H1 (cell line): ENCODE data around the gene ARPIN. TPM values are rescaled to one million over a fixed set of nuclear protein-coding genes. Genes with fewer than 3 reads are reported as not detected.

Source experiments
- CTCF ChIA-PET: fragments of 300-600 bp; sonication (Branson Sonifier 250); formaldehyde crosslinking; loops from one replicate; lab custom pipeline; 2021; ENCODE audit not compliant: partially characterized antibody; lab: Charles Lee
- POLR2A ChIA-PET: fragments of 300-600 bp; sonication (Branson Sonifier 250); formaldehyde crosslinking; loops from one replicate; lab custom pipeline; 2021; ENCODE audit warnings: inconsistent platforms; ENCODE audit not compliant: partially characterized antibody; lab: Charles Lee
- DNase-seq, 2 experiments: peaks; one replicate each; pipeline versions ENCODE4 v3.0.0 to v3.0.0-alpha.2; 2010 to 2022; ENCODE audit warnings: low spot score in 2 of 2, low read depth in 1 of 2, mixed read lengths in 1 of 2
- FAIRE-seq: peaks from 2 replicates; lab custom pipeline; 2011; peaks lifted over from hg19 to GRCh38; lab: Jason Lieb, UNC
- H2AFZ ChIP-seq: 2 replicates; pipeline ENCODE4 v1.8.1; 2012; ENCODE audit warnings: low read length, inconsistent platforms
- H2AK5ac ChIP-seq: 2 replicates; pipeline ENCODE4 v1.6.1; 2013; ENCODE audit warnings: low read depth, low read length
- H2BK120ac ChIP-seq: replicated peaks from 2 replicates; pipeline ENCODE3; 2013; ENCODE audit warnings: low read depth, low read length, inconsistent platforms
- H2BK12ac ChIP-seq: 2 replicates; pipeline ENCODE4 v1.6.1; 2013; ENCODE audit warnings: low read depth, low read length
- H2BK15ac ChIP-seq: 2 replicates; pipeline ENCODE4 v1.6.1; 2013; ENCODE audit warnings: low read length
- H2BK20ac ChIP-seq: 2 replicates; pipeline ENCODE4 v1.6.1; 2013; ENCODE audit warnings: low read length
- H2BK5ac ChIP-seq: 2 replicates; pipeline ENCODE4 v1.6.1; 2013; ENCODE audit warnings: low read depth, low read length
- H3K14ac ChIP-seq: 2 replicates; pipeline ENCODE4 v1.6.1; 2013; ENCODE audit warnings: inconsistent platforms; ENCODE audit not compliant: insufficient read length
- H3K18ac ChIP-seq: 2 replicates; pipeline ENCODE4 v1.6.1; 2013; ENCODE audit warnings: low read length; ENCODE audit errors: extremely low read depth
- H3K23ac ChIP-seq: 2 replicates; pipeline ENCODE4 v1.6.1; 2013; ENCODE audit warnings: inconsistent platforms; ENCODE audit not compliant: insufficient read length
- H3K23me2 ChIP-seq: 2 replicates; pipeline ENCODE4 v1.6.1; 2013; ENCODE audit warnings: low read depth, low read length
- H3K27ac ChIP-seq: 2 replicates; pipeline ENCODE4 v1.6.1; 2011; ENCODE audit warnings: low read depth, low read length, inconsistent platforms
- H3K27me3 ChIP-seq, 4 experiments: replicated peaks in 1 of 4; 1 replicate in 1 of 4; 2 replicates in 3 of 4; pipeline versions ENCODE4 v1.6.1 to v1.8.1; 2011 to 2013; ENCODE audit warnings: low read length in 3 of 4, mild to moderate bottlenecking in 3 of 4, inconsistent platforms in 2 of 4, mixed read lengths in 2 of 4, moderate library complexity in 1 of 4; ENCODE audit not compliant: control insufficient read depth in 3 of 4, insufficient read depth in 3 of 4; ENCODE audit errors: extremely low read depth in 1 of 4
- H3K36me3 ChIP-seq, 4 experiments: 2 replicates each; pipeline versions ENCODE4 v1.6.1 to v1.8.1; 2011 to 2013; ENCODE audit warnings: mild to moderate bottlenecking in 4 of 4, low read length in 3 of 4, moderate library complexity in 2 of 4, control low read depth in 1 of 4, inconsistent platforms in 1 of 4; ENCODE audit not compliant: insufficient read depth in 4 of 4, control insufficient read depth in 2 of 4
- H3K4ac ChIP-seq: replicated peaks from 2 replicates; pipeline ENCODE3; 2013; ENCODE audit warnings: low read length, low read depth, mixed read lengths, inconsistent platforms; ENCODE audit not compliant: insufficient read length
- H3K4me1 ChIP-seq, 4 experiments: replicated peaks in 1 of 4; 1 replicate in 1 of 4; 2 replicates in 3 of 4; pipeline versions ENCODE4 v1.6.1 to v1.8.1; 2011 to 2013; ENCODE audit warnings: low read length in 3 of 4, inconsistent platforms in 2 of 4, mixed read lengths in 1 of 4; ENCODE audit not compliant: insufficient read depth in 4 of 4, control insufficient read depth in 3 of 4
- H3K4me2 ChIP-seq, 2 experiments: 2 replicates each; pipeline versions ENCODE4 v1.6.1 to v1.8.1; 2011 to 2013; ENCODE audit warnings: low read depth in 2 of 2, low read length in 2 of 2, control low read depth in 1 of 2, inconsistent platforms in 1 of 2, mild to moderate bottlenecking in 1 of 2; ENCODE audit not compliant: insufficient read depth in 1 of 2
- H3K4me3 ChIP-seq, 4 experiments: fragments of 200-600, 300-600 bp in 1 of 4; sonication (generic), shearing (Covaris generic), sonication (Bioruptor Twin) in 1 of 4; 2 replicates each; pipeline versions ENCODE4 v1.5.1 to v1.8.1; 2011 to 2016; ENCODE audit warnings: low read length in 4 of 4, low read depth in 3 of 4, control low read depth in 2 of 4, inconsistent platforms in 2 of 4, mild to moderate bottlenecking in 2 of 4, mixed read lengths in 1 of 4, moderate library complexity in 1 of 4; ENCODE audit not compliant: insufficient read depth in 2 of 4; ENCODE audit errors: extremely low read depth in 1 of 4
- H3K56ac ChIP-seq: replicated peaks from 2 replicates; pipeline ENCODE3; 2013; ENCODE audit warnings: low read depth, mild to moderate bottlenecking, mixed read lengths, low read length, inconsistent platforms; ENCODE audit not compliant: insufficient read length
- H3K79me1 ChIP-seq: 2 replicates; pipeline ENCODE4 v1.6.1; 2013; ENCODE audit warnings: low read depth, low read length, control low read depth
- H3K79me2 ChIP-seq, 2 experiments: 2 replicates each; pipeline versions ENCODE4 v1.6.1 to v1.8.1; 2012 to 2013; ENCODE audit warnings: low read length in 2 of 2, mild to moderate bottlenecking in 2 of 2, inconsistent platforms in 1 of 2; ENCODE audit not compliant: insufficient read depth in 2 of 2, control insufficient read depth in 1 of 2
- H3K9ac ChIP-seq, 4 experiments: replicated peaks in 1 of 4; 1 replicate in 1 of 4; 2 replicates in 3 of 4; pipeline versions ENCODE4 v1.6.1 to v1.8.1; 2011 to 2013; ENCODE audit warnings: low read depth in 3 of 4, low read length in 3 of 4, control low read depth in 2 of 4, mild to moderate bottlenecking in 2 of 4, moderate library complexity in 2 of 4, inconsistent platforms in 1 of 4; ENCODE audit errors: extremely low read depth in 1 of 4
- H3K9me3 ChIP-seq, 2 experiments: 2 replicates each; pipeline versions ENCODE4 v1.6.1 to v1.8.1; 2012 to 2013; ENCODE audit warnings: mild to moderate bottlenecking in 2 of 2, moderate library complexity in 2 of 2, control low read depth in 1 of 2, inconsistent platforms in 1 of 2, low read depth in 1 of 2, low read length in 1 of 2, mixed read lengths in 1 of 2; ENCODE audit not compliant: insufficient read depth in 2 of 2
- H4K20me1 ChIP-seq, 2 experiments: replicated peaks in 1 of 2; 2 replicates each; pipeline versions ENCODE3 to v1.8.1; 2011 to 2013; ENCODE audit warnings: inconsistent platforms in 2 of 2, low read length in 2 of 2, mild to moderate bottlenecking in 1 of 2; ENCODE audit not compliant: insufficient read depth in 2 of 2, control insufficient read depth in 1 of 2
- H4K5ac ChIP-seq: 2 replicates; pipeline ENCODE4 v1.6.1; 2013; ENCODE audit warnings: low read length, low read depth, mixed read lengths, inconsistent platforms; ENCODE audit not compliant: insufficient read length
- H4K8ac ChIP-seq: 2 replicates; pipeline ENCODE4 v1.8.0; 2013; ENCODE audit warnings: mild to moderate bottlenecking, moderate library complexity, low read length, inconsistent platforms; ENCODE audit not compliant: insufficient read depth; ENCODE audit errors: extremely low read depth
- H4K91ac ChIP-seq: replicated peaks from 2 replicates; pipeline ENCODE3; 2013; ENCODE audit warnings: low read length, mixed read lengths, inconsistent platforms; ENCODE audit not compliant: insufficient read length
- BRCA1 ChIP-seq: IDR thresholded peaks from 2 replicates; pipeline ENCODE4 v1.6.1; 2012; ENCODE audit warnings: low read depth, low read length, improper control_type of control experiment
- CBX8 ChIP-seq: fragments of 300-800, 300-1000 bp; sonication (generic); IDR thresholded peaks from 2 replicates; pipeline ENCODE4 v1.7.1; 2016; ENCODE audit warnings: low read depth, low read length, borderline replicate concordance
- CREB1 ChIP-seq: IDR thresholded peaks from 2 replicates; pipeline ENCODE4 v1.6.1; 2012; ENCODE audit warnings: inconsistent platforms
- HDAC2 ChIP-seq, 2 experiments: fragments of 300-600 bp in 1 of 2; sonication (generic) in 1 of 2; IDR thresholded peaks; 2 replicates each; pipeline ENCODE4 v1.6.1; 2011 to 2012; ENCODE audit warnings: low read depth in 2 of 2, low read length in 2 of 2, mild to moderate bottlenecking in 2 of 2, moderate library complexity in 2 of 2, borderline replicate concordance in 1 of 2, inconsistent platforms in 1 of 2
- NRF1 ChIP-seq: IDR thresholded peaks from 2 replicates; pipeline ENCODE4 v1.6.1; 2011; ENCODE audit warnings: mild to moderate bottlenecking, low read depth, low read length, improper control_type of control experiment
- TBP ChIP-seq: IDR thresholded peaks from 2 replicates; pipeline ENCODE4 v1.6.1; 2011; ENCODE audit warnings: low read depth, low read length, improper control_type of control experiment
- WGBS, 2 experiments: shearing (Covaris generic) in 1 of 2; methylation state at CpG; one replicate each; pipeline versions ENCODE4 v1.1.6 to v1.1.7; 2013 to 2015; ENCODE audit warnings: low lambda C conversion rate in 2 of 2, mixed read lengths in 2 of 2, inconsistent platforms in 1 of 2, low coverage in 1 of 2, missing lambda C conversion rate in 1 of 2; ENCODE audit not compliant: insufficient replicate concordance in 2 of 2, insufficient coverage in 1 of 2, insufficient read length in 1 of 2; ENCODE audit errors: extremely low coverage in 1 of 2, missing lambda C conversion rate in 1 of 2; 5-methylcytosine and 5-hydroxymethylcytosine counted together
- polyA plus RNA-seq, 7 experiments: library from polyadenylated mRNA; depleted of rRNA in 3 of 7; stranded (reverse) in 5 of 7; unstranded in 2 of 7; fragments of >200 nt in 5 of 7; fragments of 200-250 nt in 2 of 7; gene quantifications; 1 replicate in 5 of 7; 2 replicates in 1 of 7; 4 replicates in 1 of 7; pipeline versions ENCODE4 v1.2.1 to v1.2.3, GENCODE V29; 2011 to 2013; ENCODE audit warnings: missing spikeins in 2 of 7, mixed read lengths in 2 of 7
- total RNA-seq: library from RNA; stranded (reverse); fragmentation: NEBNext Ultra II Directional; extraction: Animal tissue kit (Norgen Biotek cat#: 25700); gene quantifications from 2 replicates; pipeline ENCODE4 v1.2.1, GENCODE V29; 2021

ARPIN gene
- total and polyA plus RNA-seq, 2 of the 8 experiments (the other 6 are each of a cell fraction or from before 2014, with no cell fraction given), result 3.1 to 3.9 TPM

DNA sequence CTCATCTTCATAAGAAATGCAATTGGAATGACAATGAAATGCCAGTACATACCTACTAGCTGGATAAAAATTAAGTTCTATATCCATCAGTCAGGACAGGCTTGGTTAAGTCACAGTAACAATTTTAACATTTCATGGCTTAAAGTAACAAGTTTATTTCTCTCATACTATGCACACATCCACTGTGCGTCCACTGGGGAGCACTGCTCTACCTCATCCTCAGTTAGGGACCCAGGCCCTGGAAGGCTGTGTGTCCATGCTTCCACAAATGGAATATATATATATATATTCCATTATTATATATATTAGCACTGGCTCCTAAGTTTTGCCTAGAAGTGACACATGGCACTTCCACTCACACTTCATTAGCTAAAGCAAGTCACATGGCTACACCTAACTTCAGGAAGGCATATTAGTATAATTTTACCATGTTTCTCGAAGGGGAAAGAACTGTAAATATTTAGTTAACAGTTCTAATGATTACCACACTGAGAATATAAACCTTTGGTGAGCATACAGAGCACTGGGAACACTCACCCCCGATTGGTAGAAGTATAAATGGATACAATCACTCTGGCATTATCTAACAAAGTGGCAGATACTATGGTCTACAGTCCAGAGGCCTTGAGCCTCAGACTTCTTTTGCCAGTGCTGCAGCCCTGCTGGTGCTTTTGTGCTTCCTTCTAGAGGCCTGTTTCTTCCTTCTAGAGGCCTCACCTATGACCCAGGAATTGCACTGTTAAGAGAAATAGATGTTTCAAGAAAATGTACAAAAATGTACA, 47.6 kb downstream of the ARPIN start:
- peaks cover 0 to 7% of the 10 kb centered on the region in 2 experiments; a peak in 2 of 4 replicates for H3K9me3 ChIP-seq
- H2BK5ac ChIP-seq, result no peak overlapping the region
- no peaks in the 10 kb centered on the region for H3K4me1 ChIP-seq
- no peak overlapping the region for H2BK12ac ChIP-seq
- no peaks in the 10 kb centered on the region for H3K79me2 ChIP-seq
- FAIRE-seq, result no peak
- H3K23ac ChIP-seq, result no peak overlapping the region
- ChIA-PET CTCF (interaction anchor here (0.6 to 2.2 kb wide), 8 partner anchors 9 to 105 kb away, joined by 3 to 8 read pairs (median 6); partner anchors contain the start of gene MESP2), POLR2A (no interaction called here)
- H4K91ac ChIP-seq, result no peak overlapping the region
- DNase-seq, result no peak
- peaks cover 0 to 14% (median 7%) of the 10 kb centered on the region in 4 experiments; a peak in 5 of 8 replicates for H3K36me3 ChIP-seq
- no peak overlapping the region for H2BK20ac ChIP-seq
- no peak overlapping the region for H2BK120ac ChIP-seq
- no peaks in the 10 kb centered on the region for H4K20me1 ChIP-seq
- H4K5ac ChIP-seq, result no peak overlapping the region
- H3K9ac ChIP-seq, result no peak overlapping the region
- no peak overlapping the region for H2BK15ac ChIP-seq
- no peak overlapping the region for H3K18ac ChIP-seq
- no peak overlapping the region for H3K27ac ChIP-seq
- WGBS, 2 experiments, result 93% methylated on average over 3 of the region's 3 CpGs; no CpG with 5 or more reads in 1 of the 2 experiments
- H3K4me2 ChIP-seq, result no peak overlapping the region
- H3K14ac ChIP-seq, result no peak overlapping the region
- H3K23me2 ChIP-seq, result no peaks in the 10 kb centered on the region
- H3K4me3 ChIP-seq, result no peak overlapping the region
- no peaks in the 10 kb centered on the region for H3K79me1 ChIP-seq
- H2AFZ ChIP-seq, result no peak overlapping the region
- no peak overlapping the region for H4K8ac ChIP-seq
- no peaks in the 10 kb centered on the region for H3K27me3 ChIP-seq
- H3K4ac ChIP-seq, result no peak overlapping the region
- H3K56ac ChIP-seq, result no peak overlapping the region
- no peak overlapping the region for H2AK5ac ChIP-seq
- no peak for TF ChIP-seq BRCA1
- TF ChIP-seq TBP, result no peak
- TF ChIP-seq NRF1, result no peak
- TF ChIP-seq CREB1, result no peak
- TF ChIP-seq HDAC2 (IDR thresholded peaks at IDR 0.05; ENCODE audit: borderline replicate concordance in 1 of 2, low read depth in 2 of 2, low read length in 2 of 2), result no peak
- no peak for TF ChIP-seq CBX8
